NCI-H2081 (cell line): Measurements from ENCODE around the gene STK11IP.
A peak's percentile ranks its signal among the peaks of the same experiment; 100 is the strongest.
"Not testable (repeated sequence)": the region's sequence is repeated elsewhere in the genome, so short reads cannot be mapped to it uniquely, and the experiment has no call there.

Experiments
- DNase-seq, 2 experiments: peaks; one replicate each; lab custom pipeline; 2025; lab: John Stamatoyannopoulos, UW

The STK11IP gene

DNA sequence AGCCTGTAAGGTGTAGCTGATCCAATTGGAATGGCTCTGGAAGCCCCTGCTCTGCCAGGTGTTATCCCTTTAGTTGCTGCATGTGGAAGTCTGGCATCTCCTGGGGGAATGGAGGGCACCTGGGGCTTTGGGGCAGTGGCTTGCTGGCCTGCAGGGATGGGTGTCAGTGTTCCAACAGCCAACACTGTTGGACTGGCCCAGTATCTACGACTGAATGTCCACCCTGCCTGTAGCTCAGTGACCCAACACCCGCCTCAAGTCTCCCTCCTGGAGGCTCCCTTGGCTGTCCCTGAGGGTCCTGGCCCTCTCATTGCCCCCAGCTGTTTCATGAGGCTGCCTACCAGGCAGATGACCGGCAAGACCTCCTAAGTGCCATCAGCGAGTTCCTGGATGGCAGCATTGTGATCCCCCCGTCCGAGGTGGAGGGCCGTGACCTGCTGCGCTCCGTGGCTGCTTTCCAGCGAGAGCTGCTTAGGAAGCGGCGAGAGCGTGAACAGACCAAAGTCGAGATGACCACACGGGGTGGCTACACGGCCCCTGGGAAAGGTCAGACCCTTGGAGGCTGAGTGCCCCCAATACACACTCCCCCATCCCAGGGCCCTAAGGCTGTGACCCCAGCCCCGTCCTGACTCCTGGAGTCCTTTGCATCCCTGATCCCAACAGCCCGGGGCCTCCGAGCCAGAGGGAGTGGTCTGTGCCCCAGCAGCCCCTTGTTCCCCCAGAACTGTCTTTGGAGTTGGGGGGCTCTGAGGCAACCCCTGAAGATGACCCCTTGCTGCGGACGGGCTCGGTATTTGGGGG, 37.5 kb downstream of the STK11IP start:
- no peak for DNase-seq

DNA sequence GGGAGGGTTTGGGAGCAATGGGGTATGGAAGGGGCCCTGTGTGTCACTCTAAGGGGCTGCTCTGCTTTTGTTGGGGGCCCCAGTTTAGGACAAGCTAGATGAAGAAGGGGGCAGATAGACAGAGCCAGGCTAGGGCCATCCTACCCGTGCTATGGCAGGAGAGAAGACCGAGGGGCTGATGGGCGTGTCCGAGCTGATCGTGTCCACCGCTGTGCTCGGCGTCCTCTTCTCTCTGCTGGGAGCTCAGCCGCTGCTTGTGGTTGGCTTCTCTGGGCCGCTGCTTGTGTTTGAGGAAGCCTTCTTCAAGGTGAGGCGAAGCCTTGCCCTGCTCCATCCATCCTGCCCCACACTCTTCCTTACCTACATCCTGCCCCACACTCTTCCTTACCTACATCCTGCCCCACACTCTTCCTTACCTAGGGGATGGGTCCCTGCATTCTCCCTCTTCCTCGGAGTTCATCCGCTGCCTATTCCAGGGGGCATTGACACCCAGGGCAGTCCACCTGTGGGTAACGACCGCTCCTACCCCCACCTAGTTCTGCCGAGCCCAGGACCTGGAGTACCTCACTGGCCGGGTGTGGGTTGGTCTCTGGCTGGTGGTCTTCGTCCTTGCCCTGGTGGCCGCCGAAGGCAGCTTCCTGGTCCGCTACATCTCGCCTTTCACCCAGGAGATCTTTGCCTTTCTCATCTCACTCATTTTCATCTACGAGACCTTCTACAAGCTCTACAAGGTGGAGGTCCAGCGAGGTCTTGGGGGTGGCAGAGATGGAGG, 38.7 kb downstream of the STK11IP start:
- no peak for DNase-seq

DNA sequence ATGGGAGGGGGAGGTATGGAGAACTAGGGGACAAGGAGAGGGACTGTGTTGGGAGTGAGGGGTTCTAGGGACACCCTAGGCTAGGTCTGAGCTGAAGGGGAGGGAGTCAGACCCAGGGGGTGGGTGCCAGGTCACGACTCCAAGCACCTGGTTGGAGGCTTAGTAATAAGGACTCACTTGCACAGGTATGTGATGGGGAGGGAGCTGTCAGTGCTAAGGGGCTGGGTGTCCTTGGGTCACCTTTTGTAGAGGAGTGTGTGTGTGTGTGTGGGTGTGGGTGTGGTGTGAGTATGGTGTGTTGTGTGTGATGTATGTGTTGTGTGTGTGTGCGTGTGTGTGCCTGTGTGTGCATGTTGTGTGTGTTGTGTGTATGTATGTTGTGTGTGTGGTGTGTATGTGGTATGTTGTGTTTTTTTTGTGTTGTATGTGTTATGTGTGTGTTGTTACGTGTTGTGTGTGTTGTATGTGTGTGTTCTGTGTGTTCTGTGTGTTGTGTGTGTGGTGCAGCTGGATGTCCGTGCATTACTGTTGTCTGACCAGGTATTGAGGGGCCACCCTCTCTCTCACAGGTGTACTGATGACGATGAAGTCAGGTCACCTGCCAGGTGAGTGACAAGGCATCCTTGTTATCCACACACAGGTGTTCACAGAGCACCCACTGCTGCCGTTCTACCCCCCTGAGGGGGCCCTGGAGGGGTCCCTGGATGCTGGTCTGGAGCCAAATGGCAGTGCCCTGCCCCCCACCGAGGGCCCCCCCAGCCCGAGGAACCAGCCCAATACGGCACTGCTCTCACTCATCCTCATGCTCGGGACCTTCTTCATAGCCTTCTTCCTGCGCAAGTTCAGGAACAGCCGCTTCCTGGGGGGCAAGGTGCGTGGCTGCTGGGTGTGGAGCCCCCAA, 39.5 kb downstream of the STK11IP start:
- no peak for DNase-seq

DNA sequence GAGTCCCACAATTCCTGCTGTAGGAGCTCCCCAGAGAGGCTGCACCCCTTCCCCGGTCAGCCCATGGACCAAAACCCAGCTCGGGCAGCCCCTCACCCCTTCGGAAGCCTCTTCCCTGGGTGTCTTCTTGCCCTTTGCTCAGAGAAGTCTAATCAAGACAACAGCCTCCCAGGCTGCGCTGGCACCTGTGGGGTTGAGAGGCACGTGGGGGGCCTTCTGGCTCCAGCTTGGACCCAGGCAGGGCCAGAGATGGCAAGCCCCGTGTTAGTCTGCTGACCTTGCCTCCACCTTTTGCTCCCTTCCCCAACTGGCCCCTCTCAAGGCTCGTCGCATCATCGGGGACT, 40.2 kb downstream of the STK11IP start:
- no peak for DNase-seq

DNA sequence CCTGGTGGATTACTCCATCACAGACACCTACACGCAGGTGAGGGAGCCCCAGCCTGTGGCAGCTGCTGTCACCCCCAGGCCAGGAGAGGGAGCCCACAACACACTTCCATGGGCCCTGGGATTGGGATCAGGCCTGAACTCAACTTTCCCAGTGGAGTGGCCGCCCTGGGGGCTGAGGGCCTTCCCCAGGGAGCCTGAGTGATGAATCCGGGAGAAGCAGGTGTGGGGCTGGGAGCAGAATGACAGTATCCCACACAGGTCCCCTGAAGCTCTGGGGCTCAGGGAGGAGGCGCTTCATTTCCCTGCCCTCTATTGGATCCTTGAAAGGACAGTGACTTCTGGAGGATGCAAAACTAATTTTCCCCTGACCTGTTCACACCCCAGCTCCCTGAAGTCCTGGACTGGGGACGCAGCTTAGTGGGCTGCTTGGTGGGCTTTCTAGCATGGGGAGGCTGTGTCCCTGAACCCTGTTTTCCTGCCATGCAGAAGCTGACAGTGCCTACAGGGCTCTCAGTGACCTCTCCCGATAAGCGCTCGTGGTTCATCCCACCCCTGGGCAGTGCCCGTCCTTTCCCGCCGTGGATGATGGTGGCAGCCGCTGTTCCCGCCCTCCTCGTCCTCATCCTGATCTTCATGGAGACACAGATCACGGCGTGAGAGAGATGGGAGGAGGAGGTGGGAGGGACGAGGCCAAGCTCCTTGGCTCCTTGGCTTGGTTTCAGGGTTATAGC, 40.7 kb downstream of the STK11IP start:
- no peak for DNase-seq

DNA sequence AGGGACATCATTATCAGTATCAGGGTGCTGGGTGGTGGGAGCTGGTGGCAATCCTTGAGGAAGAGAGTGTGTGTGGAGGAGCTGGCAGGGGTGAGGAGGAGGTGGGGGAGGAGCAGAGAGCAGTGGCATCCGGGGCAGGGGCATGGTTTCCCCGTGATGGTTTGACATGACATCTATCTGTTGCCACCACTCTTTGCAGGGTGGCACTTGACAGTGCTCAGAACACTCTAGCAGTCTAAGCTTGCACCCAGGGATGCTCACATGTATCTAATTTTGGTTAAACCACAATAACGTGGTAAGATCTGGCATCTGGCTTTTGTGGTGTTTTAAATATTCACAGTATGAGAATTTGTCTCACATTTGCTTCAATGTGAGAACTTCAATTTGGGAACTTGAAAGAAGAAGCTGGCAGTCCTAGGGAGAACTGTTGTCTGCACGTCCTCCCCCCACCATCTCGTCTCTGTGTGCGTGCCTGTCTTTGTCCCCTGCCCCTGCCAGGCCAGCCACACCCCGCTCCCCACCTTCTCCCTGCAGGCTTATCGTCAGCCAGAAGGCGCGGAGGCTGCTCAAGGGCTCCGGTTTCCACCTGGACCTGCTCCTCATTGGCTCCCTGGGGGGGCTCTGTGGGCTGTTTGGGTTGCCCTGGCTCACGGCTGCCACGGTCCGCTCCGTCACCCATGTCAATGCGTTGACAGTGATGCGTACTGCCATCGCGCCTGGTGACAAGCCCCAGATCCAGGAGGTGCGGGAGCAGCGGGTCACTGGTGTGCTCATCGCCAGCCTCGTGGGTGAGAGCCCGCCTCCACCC, 41.5 kb downstream of the STK11IP start:
- DNase-seq, result no peak

DNA sequence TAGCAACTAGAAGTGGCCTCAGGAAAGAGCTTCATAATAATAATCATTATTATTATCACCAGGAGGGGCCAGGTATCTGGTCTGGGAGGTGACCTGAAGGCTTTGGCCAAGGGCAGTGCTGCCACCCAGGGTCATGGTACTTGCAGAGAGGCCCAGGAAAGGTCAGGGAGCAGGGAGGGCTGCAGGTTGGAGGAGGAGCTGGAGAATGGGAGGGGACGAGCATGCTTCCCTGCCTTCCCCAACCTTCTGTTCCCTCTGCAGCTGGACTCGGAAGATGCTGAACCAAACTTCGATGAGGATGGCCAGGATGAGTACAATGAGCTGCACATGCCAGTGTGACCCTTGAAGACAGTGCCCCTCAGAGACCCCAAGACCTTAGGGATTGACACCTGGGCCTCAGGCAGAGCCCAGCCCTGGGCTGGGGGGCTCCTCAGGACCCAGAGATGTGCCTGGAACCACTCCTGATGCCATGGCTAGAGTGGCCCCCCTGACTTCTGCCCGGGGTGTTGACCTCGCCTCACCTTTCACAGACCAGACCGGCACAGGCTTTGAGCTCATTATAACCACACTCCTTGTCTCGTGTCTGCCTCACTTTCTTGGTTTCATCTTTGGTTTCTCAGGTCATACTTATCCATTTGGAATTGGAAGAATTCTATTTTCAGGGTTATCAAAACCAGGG, 43.9 kb downstream of the STK11IP start:
- no peak for DNase-seq

DNA sequence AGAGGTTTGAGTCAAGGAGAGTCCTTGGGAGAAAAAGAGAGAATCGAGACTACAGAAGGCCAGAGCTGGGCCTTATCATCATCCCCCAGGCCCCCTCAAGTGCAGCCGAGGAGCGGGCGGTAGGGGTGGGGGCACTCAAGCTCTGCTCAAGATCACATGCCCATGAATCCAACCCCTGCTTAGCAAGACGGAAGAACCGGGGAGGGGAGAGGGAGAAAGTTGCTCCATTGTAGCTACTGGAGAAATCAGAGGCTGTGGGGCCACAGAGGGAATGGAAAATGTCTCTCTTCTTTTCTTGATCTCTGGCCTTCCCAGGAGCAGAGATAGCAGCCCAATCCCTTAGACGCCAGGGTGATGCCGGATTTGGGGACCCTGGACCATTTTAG, 44.4 kb downstream of the STK11IP start:
- no peak for DNase-seq

DNA sequence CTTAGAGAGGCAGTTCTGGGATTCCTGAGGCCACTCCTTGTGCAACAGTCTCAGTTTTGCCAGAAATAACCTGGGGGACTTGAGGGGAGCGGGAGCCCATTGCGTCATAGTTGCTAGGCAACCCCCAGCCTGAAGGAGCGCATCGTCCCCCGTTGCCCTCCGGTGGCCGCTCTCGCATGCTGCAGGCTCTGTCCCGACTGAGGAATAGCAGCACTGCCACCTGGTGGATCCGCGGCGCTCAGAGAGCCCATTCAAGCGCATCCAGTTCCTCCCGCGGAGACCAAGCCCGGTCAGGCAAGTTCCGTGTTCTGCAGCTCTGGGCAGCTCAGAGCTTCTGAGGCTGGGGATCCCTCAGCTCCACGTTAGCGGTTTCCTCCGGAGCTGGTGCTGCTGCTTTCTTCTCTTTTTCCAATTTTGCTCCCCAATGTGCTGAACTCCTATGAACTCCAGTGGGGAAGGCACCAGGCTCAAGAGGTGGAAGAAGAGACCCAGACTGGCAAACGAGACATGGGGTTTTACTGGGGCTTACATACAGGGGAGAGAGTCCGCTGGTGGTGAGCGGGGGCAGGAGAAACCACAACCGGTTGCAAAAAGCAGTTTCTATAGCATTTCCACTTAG, 44.9 kb downstream of the STK11IP start:
- peak; percentile 90 to 92 for DNase-seq

DNA sequence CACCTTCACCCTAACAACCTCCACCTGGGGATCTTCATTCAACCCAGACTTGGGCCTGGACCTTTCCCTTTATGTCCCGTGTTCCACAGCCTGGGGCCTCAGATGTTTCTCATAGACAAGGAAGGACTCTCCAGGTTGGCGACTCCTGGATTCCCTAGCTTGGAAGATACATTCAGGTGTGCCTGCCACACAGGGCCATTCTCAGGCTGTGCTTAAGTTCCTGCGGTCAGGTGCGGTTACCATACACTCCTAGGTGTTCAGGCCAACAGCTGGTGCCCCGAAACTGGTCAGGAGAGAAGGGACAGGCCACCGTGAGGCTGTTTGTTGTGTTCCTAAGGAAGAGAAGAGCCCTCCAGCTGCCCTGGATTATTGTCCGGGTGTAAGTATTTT, 45.4 kb downstream of the STK11IP start:
- DNase-seq, result no peak

DNA sequence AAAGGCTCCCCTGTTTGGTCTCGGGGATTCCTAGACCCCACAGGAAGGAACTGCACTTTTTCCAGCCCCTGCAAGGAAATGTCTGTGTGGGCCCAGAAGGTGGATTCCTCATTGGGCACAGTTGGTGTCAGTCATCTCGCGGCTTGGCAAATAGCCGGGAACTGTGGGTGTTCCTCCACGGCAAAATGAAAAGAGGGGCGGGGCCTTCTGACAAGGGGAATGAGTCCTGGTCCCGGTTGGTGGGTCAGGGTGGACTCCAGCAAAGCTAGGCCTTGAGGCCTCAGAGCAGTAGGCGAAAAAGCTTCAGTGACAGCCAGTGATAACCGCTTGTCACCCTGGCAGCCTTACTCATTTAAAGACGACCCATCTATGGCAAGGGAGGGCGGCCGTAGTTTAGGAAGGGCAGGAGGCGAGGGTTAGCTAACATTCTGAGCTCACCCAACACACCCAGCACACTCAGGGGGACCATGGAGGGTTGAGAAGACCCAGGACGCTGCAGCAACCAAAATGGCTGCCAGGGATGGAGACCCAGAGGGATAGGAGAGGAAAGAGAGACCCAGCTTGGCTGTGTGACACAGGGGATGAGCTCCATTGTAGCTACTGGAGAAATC, 46.2 kb downstream of the STK11IP start:
- no peak for DNase-seq

DNA sequence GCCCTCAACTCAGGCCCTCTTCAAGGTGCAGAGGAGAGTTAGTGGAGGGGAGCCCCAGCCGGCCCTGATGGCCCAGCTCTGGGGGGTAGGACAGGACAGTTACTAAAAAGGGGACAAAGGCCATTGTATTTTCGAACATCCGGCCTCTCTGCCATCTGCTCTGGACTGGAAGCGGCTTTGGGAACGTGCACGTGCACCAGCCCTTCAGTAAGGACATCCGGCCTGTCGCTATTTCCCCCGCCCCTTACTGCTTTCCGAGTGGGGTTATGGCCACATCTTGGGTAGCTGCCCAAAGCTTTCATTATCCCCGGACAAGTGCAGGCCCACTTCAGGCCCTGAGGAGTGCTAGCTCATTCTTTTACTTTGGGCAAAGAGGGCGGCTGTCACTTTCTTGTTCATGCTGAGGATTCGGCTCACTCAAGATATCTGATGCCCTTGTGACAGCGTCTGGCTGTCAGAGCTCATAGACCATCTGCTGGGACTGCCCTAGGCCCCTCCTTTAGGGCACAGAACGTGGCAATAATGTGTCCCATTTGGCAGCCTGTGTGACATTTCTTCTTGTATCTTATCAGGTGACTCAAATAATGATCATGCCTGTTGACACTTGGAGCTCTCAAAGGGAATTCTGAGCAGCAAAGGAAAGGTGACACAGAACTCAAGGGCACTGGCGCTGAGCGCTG, 47.3 kb downstream of the STK11IP start:
- DNase-seq, result no peak

DNA sequence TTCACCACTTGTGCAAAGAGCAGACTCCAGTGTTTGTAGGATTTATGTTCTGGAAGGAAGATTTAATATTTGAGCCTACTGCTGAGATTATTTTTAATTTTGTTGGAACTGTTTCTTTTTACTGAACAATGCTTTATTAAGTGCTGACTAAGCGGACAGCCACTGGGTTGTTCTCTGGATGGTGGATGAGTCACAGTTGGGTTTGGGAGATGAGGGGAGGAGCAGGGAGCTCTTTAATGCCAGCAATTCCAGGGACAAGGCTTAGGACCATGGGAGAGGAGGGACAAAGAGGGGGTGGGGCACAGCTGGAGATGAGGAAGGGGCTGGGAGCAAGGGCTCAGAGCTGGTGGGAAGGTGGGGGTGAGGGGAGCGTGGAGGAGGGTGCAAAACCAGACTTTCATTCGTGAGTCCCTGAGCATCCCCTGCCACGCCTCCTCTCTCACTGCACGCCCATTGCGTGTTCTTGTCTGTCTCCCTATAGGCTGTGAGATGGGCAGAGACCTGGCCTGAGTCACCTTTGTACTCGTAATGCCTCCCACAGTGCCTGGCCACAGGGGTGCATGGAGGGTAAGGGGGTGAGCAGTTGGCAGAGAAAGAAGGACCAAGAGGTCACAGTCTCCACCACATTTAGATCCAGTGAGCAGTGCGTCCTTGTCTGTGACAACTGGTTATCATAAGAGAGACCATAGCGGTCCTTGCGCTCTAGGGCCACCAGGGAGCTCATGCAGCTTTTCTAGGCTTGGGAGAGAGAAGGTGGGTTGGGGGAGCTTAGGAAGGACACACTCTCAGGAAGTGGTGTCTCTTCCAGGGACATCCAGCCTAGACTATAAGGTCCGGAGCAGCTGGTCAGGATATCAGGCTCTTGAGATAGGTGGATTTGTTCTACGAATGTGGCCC, 48.2 kb downstream of the STK11IP start:
- no peak for DNase-seq

DNA sequence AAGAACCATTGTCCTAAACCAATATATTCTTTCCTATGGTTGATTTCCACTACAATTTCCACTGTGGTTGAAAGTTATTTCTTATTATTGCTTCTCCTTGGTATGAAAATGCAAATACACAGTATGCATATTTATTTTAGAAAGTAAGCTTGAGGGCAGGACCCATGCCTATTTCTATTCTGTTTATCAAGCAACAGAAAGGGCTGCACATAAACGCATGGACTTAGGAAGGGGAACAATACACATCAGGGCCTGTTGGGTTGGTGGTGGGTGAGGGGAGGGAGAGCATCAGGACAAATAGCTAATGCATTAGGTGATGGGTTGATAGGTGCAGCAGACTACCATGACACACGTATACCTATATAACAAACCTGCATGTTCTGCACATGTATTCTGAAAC, 50.5 kb downstream of the STK11IP start:
- no peak for DNase-seq

DNA sequence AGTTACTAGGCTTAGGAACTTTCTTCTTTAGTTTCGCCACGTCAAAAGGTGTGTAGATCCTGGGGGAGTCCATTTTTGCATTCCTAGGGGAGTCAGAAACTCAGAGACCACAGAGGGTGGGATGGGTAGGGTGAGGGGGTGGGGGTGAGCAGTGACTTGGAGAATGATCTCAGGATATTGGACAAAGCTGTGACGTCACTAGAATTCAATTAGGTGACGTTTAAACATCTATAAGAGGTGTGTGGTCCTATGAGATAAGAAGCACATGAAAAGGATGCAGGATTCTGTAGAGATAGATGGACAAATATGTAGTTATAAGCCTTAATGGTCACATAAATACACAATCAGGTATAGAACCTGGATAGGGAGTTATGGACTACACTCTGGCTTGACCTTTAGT, 51.3 kb downstream of the STK11IP start:
- DNase-seq, result no peak

DNA sequence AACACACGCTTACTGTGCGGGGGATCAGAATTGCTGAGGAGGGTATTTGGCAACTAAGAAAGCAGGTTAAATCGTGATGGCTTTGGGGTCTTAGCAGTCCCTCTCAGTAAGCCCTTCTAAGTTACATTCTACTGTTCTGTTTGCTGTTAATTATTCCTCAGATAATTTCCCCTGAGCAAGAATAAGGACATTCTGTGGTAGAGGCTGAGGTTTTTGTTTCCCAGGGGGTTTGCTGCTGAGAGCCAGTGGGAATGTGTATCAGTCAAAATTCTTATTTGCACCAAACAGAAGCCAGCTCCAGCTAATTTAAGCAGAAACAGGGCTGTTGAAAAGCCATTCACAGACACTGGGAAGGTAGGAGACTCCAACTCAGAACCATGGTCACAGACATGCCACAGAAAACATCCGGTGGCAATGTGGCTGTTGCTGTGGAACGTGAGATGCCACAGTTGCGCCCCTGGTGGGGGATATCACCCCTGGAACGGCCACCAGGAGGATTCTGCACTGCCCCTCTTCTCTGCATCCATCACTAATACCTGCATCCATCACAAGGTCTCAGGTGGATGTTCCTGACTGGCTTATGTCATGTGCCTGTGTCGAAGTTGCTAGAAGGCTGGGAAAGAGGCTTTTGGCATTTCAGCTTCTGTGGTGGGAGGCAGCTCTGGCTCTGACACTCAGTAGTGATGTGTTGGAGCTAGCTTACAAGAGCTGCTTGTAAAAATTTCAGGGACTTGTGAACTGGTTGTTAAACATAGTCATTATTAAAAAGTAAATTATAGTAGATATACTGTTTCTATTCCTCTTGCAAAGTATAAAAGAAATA, 53.0 kb downstream of the STK11IP start:
- DNase-seq, result no peak

DNA sequence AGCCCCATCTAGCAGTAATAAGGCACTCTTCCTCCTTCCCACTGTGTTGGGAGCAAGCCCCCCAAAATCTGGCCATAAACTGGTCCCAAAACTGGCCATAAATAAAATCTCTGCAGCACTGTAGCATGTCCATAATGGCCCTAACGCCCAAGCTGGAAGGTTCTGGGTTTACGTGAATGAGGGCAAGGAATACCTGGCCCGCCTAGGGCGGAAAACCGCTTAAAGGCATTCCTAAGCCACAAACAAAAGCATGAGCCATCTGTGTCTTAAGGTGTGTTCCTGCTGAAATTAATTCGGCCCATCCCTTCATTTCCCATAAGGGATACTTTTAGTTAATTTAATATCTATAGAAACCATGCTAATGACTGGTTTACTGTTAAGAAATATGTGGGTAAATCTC, 54.0 kb downstream of the STK11IP start:
- DNase-seq, result not testable (repeated sequence)
